Sigmoid colon (tissue), 7 donors: ENCODE results near the gene KIF1A. TPM values are rescaled to one million over a fixed set of nuclear protein-coding genes. Genes with fewer than 3 reads are reported as not detected.

Source experiments
- DNase-seq: peaks from one replicate; pipeline ENCODE4 v3.0.0-alpha.2; 2019
- H3K27ac ChIP-seq, 4 donors: fragments of 200-600 bp; sonication (generic); one replicate each; pipeline ENCODE4 v1.5.1; 2016 to 2019; ENCODE audit warnings: mild to moderate bottlenecking in 1 of 4
- H3K27me3 ChIP-seq, 3 donors: fragments of 200-600 bp; sonication (generic); one replicate each; pipeline ENCODE4 v1.5.1; 2019; ENCODE audit warnings: mild to moderate bottlenecking in 1 of 3
- H3K36me3 ChIP-seq, 4 donors: fragments of 200-600 bp; sonication (generic); one replicate each; pipeline ENCODE4 v1.5.1; 2016 to 2019
- H3K4me1 ChIP-seq, 4 donors: fragments of 200-600 bp; sonication (generic); one replicate each; pipeline ENCODE4 v1.5.1; 2017 to 2019
- H3K4me3 ChIP-seq, 4 donors: fragments of 200-600 bp; sonication (generic); one replicate each; pipeline ENCODE4 v1.5.1; 2017 to 2019; ENCODE audit warnings: mild to moderate bottlenecking in 2 of 4, moderate library complexity in 1 of 4
- H3K9me3 ChIP-seq, 4 donors: fragments of 200-600 bp in 3 of 4; sonication (generic) in 3 of 4; one replicate each; pipeline versions ENCODE4 v1.5.1 to v1.6.1; 2013 to 2019
- CTCF ChIP-seq, 4 experiments: fragments of 450-650 bp in 3 of 4; fragments of 200-600 bp in 1 of 4; IDR thresholded peaks; one replicate each; pipeline ENCODE4 v1.5.1; 2016 to 2019; ENCODE audit warnings: antibody characterized with exemption in 4 of 4, mild to moderate bottlenecking in 3 of 4, moderate library complexity in 2 of 4
- EP300 ChIP-seq, 4 donors: sonication (generic); formaldehyde crosslinking; IDR thresholded peaks; one replicate each; pipeline ENCODE4 v1.6.1; 2017; ENCODE audit warnings: antibody characterized with exemption in 4 of 4
- POLR2A ChIP-seq, 2 donors: fragments of 450-650 bp; IDR thresholded peaks; one replicate each; pipeline ENCODE4 v1.6.1; 2016; ENCODE audit warnings: antibody characterized with exemption in 2 of 2, mild to moderate bottlenecking in 2 of 2, moderate library complexity in 2 of 2
- POLR2AphosphoS5 ChIP-seq, 4 donors: sonication (generic); formaldehyde crosslinking; IDR thresholded peaks; one replicate each; pipeline ENCODE4 v1.6.1; 2017; ENCODE audit warnings: antibody characterized with exemption in 4 of 4
- WGBS, 2 donors: extraction: QIAGEN DNeasy Blood & Tissue Kit; methylation state at CpG; one replicate each; pipeline ENCODE4 v1.1.7; 2013; 5-methylcytosine and 5-hydroxymethylcytosine counted together
- intact Hi-C: fragments of 100-400 bp; cut with DNase I; formaldehyde crosslinking; loops from one replicate; pipeline ENCODE4 v1.15.1; 2023
- polyA plus RNA-seq, 3 donors: library from polyadenylated mRNA; stranded (reverse); fragments of 200-250 nt; gene quantifications; one replicate each; pipeline ENCODE4 v1.2.3, GENCODE V29; 2013
- total RNA-seq, 4 donors: library from RNA; depleted of rRNA; stranded (reverse); fragments of >200 nt; gene quantifications; one replicate each; pipeline ENCODE4 v1.1.0, GENCODE V29; 2016
- donor health status: healthy with polysubstance abuse.
- donor health status: Bipolar disorder and iron deficiency.
- donor health status: healthy.

Gene KIF1A
- total and polyA plus RNA-seq, 7 donors = under 0.01 to 9.7 (median 4.4) TPM

GRCh38 chr2:240724431-240724830 lies 95.6 kb downstream of the KIF1A start:
- DNase-seq = no peak
- 88 to 94% methylated on average over 10 of the region's 10 CpGs for WGBS, 2 donors
- Histone ChIP-seq H3K36me3 (no peaks in the 10 kb centered on the region), H3K27me3 (peaks cover 0 to 2% (median 0%) of the 10 kb centered on the region in 3 donors), H3K4me1 (no peaks in the 10 kb centered on the region), H3K4me3 (no peak overlapping the region), H3K27ac (no peak overlapping the region), H3K9me3 (no peaks in the 10 kb centered on the region)
- intact Hi-C loops = no loop called here
- TF ChIP-seq EP300 (IDR thresholded peaks at IDR 0.05) (no peak), POLR2A (IDR thresholded peaks at IDR 0.05) (no peak), POLR2AphosphoS5 (IDR thresholded peaks at IDR 0.05) (no peak), CTCF (IDR thresholded peaks at IDR 0.05) (no peak)

GRCh38 chr2:240723851-240724250 lies 96.2 kb downstream of the KIF1A start:
- Histone ChIP-seq H3K36me3 (no peaks in the 10 kb centered on the region), H3K27me3 (no peaks in the 10 kb centered on the region), H3K4me1 (no peaks in the 10 kb centered on the region), H3K4me3 (no peak overlapping the region), H3K9me3 (no peaks in the 10 kb centered on the region), H3K27ac (no peak overlapping the region)
- no peak for DNase-seq
- WGBS, 2 donors = 92 to 94% methylated on average over 9 of the region's 9 CpGs
- TF ChIP-seq CTCF (IDR thresholded peaks at IDR 0.05) (no peak), POLR2A (IDR thresholded peaks at IDR 0.05) (no peak), POLR2AphosphoS5 (IDR thresholded peaks at IDR 0.05) (no peak), EP300 (IDR thresholded peaks at IDR 0.05) (no peak)
- intact Hi-C loops = no loop called here

- Histone ChIP-seq H3K4me3 (no peak overlapping the region), H3K27ac (no peak overlapping the region), H3K27me3 (no peaks in the 10 kb centered on the region), H3K9me3 (no peaks in the 10 kb centered on the region), H3K4me1 (no peaks in the 10 kb centered on the region), H3K36me3 (no peaks in the 10 kb centered on the region)
- intact Hi-C loops = no loop called here
- TF ChIP-seq CTCF (IDR thresholded peaks at IDR 0.05) (no peak), EP300 (IDR thresholded peaks at IDR 0.05) (no peak), POLR2AphosphoS5 (IDR thresholded peaks at IDR 0.05) (no peak), POLR2A (IDR thresholded peaks at IDR 0.05) (no peak)
- 86 to 89% methylated on average over 32 of the region's 32 CpGs for WGBS, 2 donors
- no peak for DNase-seq
These were observed 97.0 kb downstream of the KIF1A start for GRCh38 chr2:240722796-240723735.

GRCh38 chr2:240722376-240722775 lies 97.6 kb downstream of the KIF1A start:
- no peaks in the 10 kb centered on the region for H3K9me3 ChIP-seq
- DNase-seq = no peak
- 88 to 90% methylated on average over 16 of the region's 16 CpGs for WGBS, 2 donors
- H3K4me1 ChIP-seq = no peaks in the 10 kb centered on the region
- TF ChIP-seq EP300 (IDR thresholded peaks at IDR 0.05) = no peak
- TF ChIP-seq CTCF (IDR thresholded peaks at IDR 0.05) = no peak
- TF ChIP-seq POLR2AphosphoS5 (IDR thresholded peaks at IDR 0.05) = no peak
- TF ChIP-seq POLR2A (IDR thresholded peaks at IDR 0.05) = no peak
- H3K4me3 ChIP-seq = no peak overlapping the region
- no peak overlapping the region for H3K27ac ChIP-seq
- no peaks in the 10 kb centered on the region for H3K36me3 ChIP-seq
- intact Hi-C loops = no loop called here
- H3K27me3 ChIP-seq = no peaks in the 10 kb centered on the region
